Spleen (tissue), 11 donors: ENCODE data around the gene DAPK3. TPM values are rescaled to one million over a fixed set of nuclear protein-coding genes. Genes with fewer than 3 reads are reported as not detected.

Experiments used
- DNase-seq: peaks from one replicate; pipeline ENCODE4 v3.0.0-alpha.2; 2020
- H3K27ac ChIP-seq, 8 donors: fragments of 200-600 bp; sonication (generic) in 7 of 8; 1 replicate in 4 of 8; 2 replicates in 4 of 8; pipeline versions ENCODE4 v1.5.0 to v1.8.0; 2016 to 2021; ENCODE audit warnings: inconsistent platforms in 4 of 8, mild to moderate bottlenecking in 4 of 8, moderate library complexity in 1 of 8
- H3K27me3 ChIP-seq, 7 donors: fragments of 200-600 bp; sonication (generic) in 6 of 7; replicated peaks in 1 of 7; 1 replicate in 4 of 7; 2 replicates in 3 of 7; pipeline versions ENCODE4 v1.5.0 to v1.8.0; 2016 to 2021; ENCODE audit warnings: inconsistent platforms in 3 of 7, mild to moderate bottlenecking in 1 of 7
- H3K36me3 ChIP-seq, 6 donors: fragments of 200-600 bp; sonication (generic) in 5 of 6; 1 replicate in 4 of 6; 2 replicates in 2 of 6; pipeline versions ENCODE4 v1.5.0 to v1.8.0; 2016 to 2021; ENCODE audit warnings: inconsistent platforms in 2 of 6
- H3K4me1 ChIP-seq, 6 donors: fragments of 200-600 bp; sonication (generic) in 5 of 6; 1 replicate in 3 of 6; 2 replicates in 3 of 6; pipeline versions ENCODE4 v1.5.0 to v1.8.0; 2016 to 2021; ENCODE audit warnings: inconsistent platforms in 3 of 6
- H3K4me3 ChIP-seq, 8 donors: fragments of 200-600 bp; sonication (generic) in 7 of 8; 1 replicate in 4 of 8; 2 replicates in 4 of 8; pipeline versions ENCODE4 v1.5.0 to v1.8.0; 2016 to 2021; ENCODE audit warnings: inconsistent platforms in 4 of 8, mild to moderate bottlenecking in 4 of 8, moderate library complexity in 2 of 8
- H3K9me3 ChIP-seq, 8 donors: fragments of 200-600 bp; sonication (generic) in 7 of 8; 1 replicate in 4 of 8; 2 replicates in 4 of 8; pipeline versions ENCODE4 v1.5.0 to v1.8.0; 2016 to 2021; ENCODE audit warnings: inconsistent platforms in 4 of 8
- POLR2A ChIP-seq, 3 donors: fragments of 450-650 bp; IDR thresholded peaks; one replicate each; pipeline ENCODE4 v1.5.1; 2017; ENCODE audit warnings: antibody characterized with exemption in 3 of 3, mild to moderate bottlenecking in 1 of 3
- POLR2AphosphoS5 ChIP-seq, 3 donors: sonication (generic); formaldehyde crosslinking; IDR thresholded peaks; one replicate each; pipeline ENCODE4 v1.5.1; 2017; ENCODE audit warnings: antibody characterized with exemption in 3 of 3
- WGBS, 5 donors: extraction: QIAGEN DNeasy Blood & Tissue Kit in 3 of 5; methylation state at CpG; one replicate each; pipeline versions ENCODE4 v1.1.5 to v1.1.7; 2013 to 2018; 5-methylcytosine and 5-hydroxymethylcytosine counted together
- intact Hi-C: fragments of 100-400 bp; cut with DNase I; formaldehyde crosslinking; loops from one replicate; pipeline ENCODE4 v1.15.0; 2023; ENCODE audit warnings: low total_unique reads
- microRNA-seq, 3 donors: library from miRNA; unstranded; fragments of <30 nt; microRNA quantifications; one replicate each; pipeline versions ENCODE4 to v1.1.0, GENCODE V29; 2019 to 2020
- polyA plus RNA-seq, 3 donors: library from polyadenylated mRNA; stranded (reverse); fragments of 200-250 nt; gene quantifications; one replicate each; pipeline ENCODE4 v1.2.1, GENCODE V29; 2013
- small RNA-seq, 4 donors: library from RNA; depleted of rRNA; stranded (forward); fragments of <200 nt; gene quantifications; one replicate each; pipeline ENCODE3, GENCODE V24; 2016
- total RNA-seq, 7 donors: library from RNA; depleted of rRNA in 3 of 7; stranded (reverse); fragments of >200 nt in 3 of 7; fragmentation: NEBNext Ultra II Directional in 4 of 7; extraction: Animal tissue kit (Norgen Biotek cat#: 25700) in 4 of 7; gene quantifications; one replicate each; pipeline versions ENCODE4 v1.1.0 to v1.2.1, GENCODE V29; 2016 to 2021
- TF ChIP-seq, protein P1 (sequence below), 11 experiments: fragments of 200-600 bp in 7 of 11; fragments of 450-650 bp in 4 of 11; sonication (generic) in 4 of 11; IDR thresholded peaks in 8 of 11; conservative IDR thresholded peaks in 3 of 11; 1 replicate in 7 of 11; 2 replicates in 4 of 11; pipeline versions ENCODE4 v1.4.0 to v1.8.0; 2016 to 2021; ENCODE audit warnings: antibody characterized with exemption in 11 of 11, inconsistent platforms in 4 of 11, mild to moderate bottlenecking in 1 of 11
- donor health status: healthy with polysubstance abuse.
- donor health status: DM: no; HTN: no; CAD: no; lungs with moderate emphysema.
- donor health status: DM: no; HTN: no; CAD: no.
- donor health status: Bipolar disorder and iron deficiency.
- donor health status: healthy.
- donor health status: DM: no; HTN: no; CAD: no.
- donor health status: DM: yes; HTN: yes; CAD: no.

DAPK3 gene
- total and polyA plus RNA-seq, 10 donors: 26.5 to 68.8 (median 46.1) TPM

DNA sequence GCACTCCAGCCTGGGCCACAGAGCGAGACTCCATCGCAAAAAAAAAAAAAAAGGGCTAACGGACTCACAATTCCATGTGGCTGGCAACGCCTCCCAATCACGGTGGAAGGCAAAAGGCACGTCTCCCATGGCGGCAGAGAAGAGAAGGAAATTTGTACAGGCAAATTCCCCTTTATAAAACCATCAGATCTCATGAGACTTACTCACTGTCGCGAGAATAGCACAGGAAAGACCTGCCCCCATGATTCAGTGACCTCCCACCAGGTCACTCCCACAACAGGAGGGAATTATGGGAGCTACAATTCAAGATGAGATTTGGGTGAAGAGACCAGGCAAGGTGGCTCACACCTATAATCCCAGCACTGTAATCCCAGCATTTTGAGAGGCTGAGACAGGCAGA is 56.7 kb downstream of the DAPK3 start:
- intact Hi-C loops: no loop called here
- peaks cover 0 to 7% (median 0%) of the 10 kb centered on the region in 7 donors for H3K27me3 ChIP-seq
- no peaks in the 10 kb centered on the region for H3K36me3 ChIP-seq
- H3K4me1 ChIP-seq: no peaks in the 10 kb centered on the region
- 75 to 88% (median 78%) methylated on average over 7 to 9 of the region's 9 CpGs for WGBS, 5 donors
- TF ChIP-seq POLR2A (IDR thresholded peaks at IDR 0.05) (no peak), POLR2AphosphoS5 (IDR thresholded peaks at IDR 0.05) (no peak)
- TF ChIP-seq, protein P1, sequence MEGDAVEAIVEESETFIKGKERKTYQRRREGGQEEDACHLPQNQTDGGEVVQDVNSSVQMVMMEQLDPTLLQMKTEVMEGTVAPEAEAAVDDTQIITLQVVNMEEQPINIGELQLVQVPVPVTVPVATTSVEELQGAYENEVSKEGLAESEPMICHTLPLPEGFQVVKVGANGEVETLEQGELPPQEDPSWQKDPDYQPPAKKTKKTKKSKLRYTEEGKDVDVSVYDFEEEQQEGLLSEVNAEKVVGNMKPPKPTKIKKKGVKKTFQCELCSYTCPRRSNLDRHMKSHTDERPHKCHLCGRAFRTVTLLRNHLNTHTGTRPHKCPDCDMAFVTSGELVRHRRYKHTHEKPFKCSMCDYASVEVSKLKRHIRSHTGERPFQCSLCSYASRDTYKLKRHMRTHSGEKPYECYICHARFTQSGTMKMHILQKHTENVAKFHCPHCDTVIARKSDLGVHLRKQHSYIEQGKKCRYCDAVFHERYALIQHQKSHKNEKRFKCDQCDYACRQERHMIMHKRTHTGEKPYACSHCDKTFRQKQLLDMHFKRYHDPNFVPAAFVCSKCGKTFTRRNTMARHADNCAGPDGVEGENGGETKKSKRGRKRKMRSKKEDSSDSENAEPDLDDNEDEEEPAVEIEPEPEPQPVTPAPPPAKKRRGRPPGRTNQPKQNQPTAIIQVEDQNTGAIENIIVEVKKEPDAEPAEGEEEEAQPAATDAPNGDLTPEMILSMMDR (IDR thresholded peaks at IDR 0.05 in 8 of 11, conservative IDR thresholded peaks at IDR 0.05 in 3 of 11): no peak
- no peak overlapping the region for H3K27ac ChIP-seq
- H3K4me3 ChIP-seq: no peak overlapping the region
- peaks cover 3 to 21% (median 16%) of the 10 kb centered on the region in 8 donors for H3K9me3 ChIP-seq
- no peak for DNase-seq

DNA sequence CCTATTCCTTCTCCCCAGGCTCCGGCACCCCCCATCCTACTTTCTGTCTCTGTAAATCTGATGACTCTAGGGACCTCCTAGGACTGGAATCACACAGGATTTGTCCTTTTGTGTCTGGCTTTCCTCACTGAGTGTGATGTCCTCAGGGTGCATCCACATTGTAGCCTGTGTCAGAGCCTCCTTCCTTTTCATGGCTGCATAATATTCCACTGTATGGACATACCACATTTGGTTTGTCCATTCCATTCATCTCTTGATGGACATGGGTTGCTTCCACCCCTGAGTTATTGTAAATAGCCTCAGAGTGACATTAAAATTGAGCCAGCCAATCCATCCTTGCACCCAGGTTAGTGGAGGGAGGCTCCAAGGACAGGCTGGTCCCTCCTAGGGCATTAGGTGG is 60.8 kb downstream of the DAPK3 start:
- Histone ChIP-seq H3K4me1 (no peaks in the 10 kb centered on the region), H3K9me3 (peaks cover 3 to 18% (median 16%) of the 10 kb centered on the region in 8 donors), H3K27ac (no peak overlapping the region), H3K27me3 (peaks cover 0 to 10% (median 0%) of the 10 kb centered on the region in 7 donors), H3K4me3 (no peak overlapping the region), H3K36me3 (no peaks in the 10 kb centered on the region)
- 90 to 100% (median 100%) methylated on average over 1 of the region's 1 CpG for WGBS, 5 donors
- intact Hi-C loops: no loop called here
- DNase-seq: no peak
- no peak for TF ChIP-seq POLR2AphosphoS5 (IDR thresholded peaks at IDR 0.05)
- no peak for TF ChIP-seq POLR2A (IDR thresholded peaks at IDR 0.05)
- TF ChIP-seq, protein P1 (IDR thresholded peaks at IDR 0.05 in 8 of 11, conservative IDR thresholded peaks at IDR 0.05 in 3 of 11): no peak

Small RNA genes within 50 kb of the gene (microRNA-seq; reads per million reads assigned to microRNA genes)
- 0 reads per million in 3 donors for gene MIR637

Small RNA genes within 50 kb of the gene (small RNA-seq; reads per million reads assigned to genes)
- gene RN7SL202P (0 reads per million in 4 donors), gene SNORD37 (3.9 to 7.8 (median 5.2) reads per million in 4 donors)

Other genes starting within 250 kb of the DAPK3 start
- gene APBA3, start 209.4 kb downstream of the DAPK3 start, total RNA-seq: 10 to 100 TPM; 28.8 to 37.1 (median 34.3) TPM
- gene APBA3, start 209.4 kb downstream of the DAPK3 start, polyA plus RNA-seq: 10 to 100 TPM; 17.1 to 30.8 (median 17.5) TPM
- 10 to 100 TPM; 38.7 to 66.2 (median 48.2) TPM for gene MRPL54, start 208.4 kb downstream of the DAPK3 start, total RNA-seq
- gene MRPL54, start 208.4 kb downstream of the DAPK3 start, polyA plus RNA-seq: 100 to 1,000 TPM; 128 to 157 (median 140) TPM
- not detected for gene RAX2, start 198.9 kb downstream of the DAPK3 start, total RNA-seq
- gene RAX2, start 198.9 kb downstream of the DAPK3 start, polyA plus RNA-seq: not detected
- 10 to 100 TPM in 6 of 7 donors, 1 to 10 TPM in 1; 8.1 to 22.6 (median 15.2) TPM for gene MATK, start 184.7 kb downstream of the DAPK3 start, total RNA-seq
- gene MATK, start 184.7 kb downstream of the DAPK3 start, polyA plus RNA-seq: 10 to 100 TPM; 16.2 to 19.1 (median 18.7) TPM
- under 1 TPM in 4 of 7 donors, not detected in 3; 0.13 to 0.92 (median 0.47) TPM for gene ZFR2, start 102.1 kb downstream of the DAPK3 start, total RNA-seq
- under 1 TPM; 0.11 to 0.43 (median 0.26) TPM for gene ZFR2, start 102.1 kb downstream of the DAPK3 start, polyA plus RNA-seq
- gene ATCAY, start 90.4 kb downstream of the DAPK3 start, total RNA-seq: not detected
- not detected for gene ATCAY, start 90.4 kb downstream of the DAPK3 start, polyA plus RNA-seq
- not detected for gene NMRK2, start 38.0 kb downstream of the DAPK3 start, total RNA-seq
- gene NMRK2, start 38.0 kb downstream of the DAPK3 start, polyA plus RNA-seq: 1 to 10 TPM in 1 of 3 donors, under 1 TPM in 2; 0.29 to 1.5 (median 0.52) TPM
- 1,000 to 10,000 TPM; 1,078 to 1,961 (median 1,406) TPM for gene EEF2, start 14.4 kb upstream of the DAPK3 start, total RNA-seq
- gene EEF2, start 14.4 kb upstream of the DAPK3 start, polyA plus RNA-seq: 1,000 to 10,000 TPM in 1 of 3 donors, 100 to 1,000 TPM in 2; 565 to 1,281 (median 624) TPM
- 10 to 100 TPM; 16.4 to 30.5 (median 29.0) TPM for gene PIAS4, start 36.6 kb upstream of the DAPK3 start, total RNA-seq
- gene PIAS4, start 36.6 kb upstream of the DAPK3 start, polyA plus RNA-seq: 10 to 100 TPM in 1 of 3 donors, 1 to 10 TPM in 2; 6.2 to 13.9 (median 6.4) TPM
- gene ZBTB7A, start 95.8 kb upstream of the DAPK3 start, total RNA-seq: 10 to 100 TPM; 43.0 to 68.1 (median 53.7) TPM
- 10 to 100 TPM in 1 of 3 donors, 1 to 10 TPM in 2; 4.0 to 15.2 (median 4.2) TPM for gene ZBTB7A, start 95.8 kb upstream of the DAPK3 start, polyA plus RNA-seq
- gene MAP2K2, start 153.0 kb upstream of the DAPK3 start, total RNA-seq: 100 to 1,000 TPM in 5 of 7 donors, 10 to 100 TPM in 2; 95.3 to 131 (median 101) TPM
- 100 to 1,000 TPM; 117 to 165 (median 160) TPM for gene MAP2K2, start 153.0 kb upstream of the DAPK3 start, polyA plus RNA-seq
- gene CREB3L3, start 182.5 kb upstream of the DAPK3 start, total RNA-seq: 1 to 10 TPM in 1 of 7 donors, under 1 TPM in 2, not detected in 4; 0.19 to 1.1 (median 0.37) TPM
- under 1 TPM in 1 of 3 donors, not detected in 2; 0.07 TPM for gene CREB3L3, start 182.5 kb upstream of the DAPK3 start, polyA plus RNA-seq
- 10 to 100 TPM; 15.9 to 39.8 (median 27.7) TPM for gene SIRT6, start 211.5 kb upstream of the DAPK3 start, total RNA-seq
- gene SIRT6, start 211.5 kb upstream of the DAPK3 start, polyA plus RNA-seq: 10 to 100 TPM; 23.1 to 37.5 (median 35.6) TPM
- 1 to 10 TPM in 3 of 7 donors, under 1 TPM in 4; 0.67 to 2.2 (median 0.97) TPM for gene ANKRD24, start 211.6 kb upstream of the DAPK3 start, total RNA-seq
- 1 to 10 TPM in 1 of 3 donors, under 1 TPM in 2; 0.70 to 1.4 (median 0.80) TPM for gene ANKRD24, start 211.6 kb upstream of the DAPK3 start, polyA plus RNA-seq